Dermis blood vessel endothelial cell (primary cell): ENCODE results near the gene TSPEAR. TPM values are rescaled to one million over a fixed set of nuclear protein-coding genes. Genes with fewer than 3 reads are reported as not detected.
"Not testable (repeated sequence)": the region's sequence is repeated elsewhere in the genome, so short reads cannot be mapped to it uniquely, and the experiment has no call there.

Experiments used
- DNase-seq: peaks from one replicate; pipeline ENCODE4 v3.0.0; 2010
- total RNA-seq: library from RNA; depleted of rRNA; stranded (reverse); fragments of >200 nt; gene quantifications from 2 replicates; pipeline ENCODE4 v1.2.3, GENCODE V29; 2014

The TSPEAR gene
- total RNA-seq, 1 donor from 2014 or later = 1.0 TPM

DNA sequence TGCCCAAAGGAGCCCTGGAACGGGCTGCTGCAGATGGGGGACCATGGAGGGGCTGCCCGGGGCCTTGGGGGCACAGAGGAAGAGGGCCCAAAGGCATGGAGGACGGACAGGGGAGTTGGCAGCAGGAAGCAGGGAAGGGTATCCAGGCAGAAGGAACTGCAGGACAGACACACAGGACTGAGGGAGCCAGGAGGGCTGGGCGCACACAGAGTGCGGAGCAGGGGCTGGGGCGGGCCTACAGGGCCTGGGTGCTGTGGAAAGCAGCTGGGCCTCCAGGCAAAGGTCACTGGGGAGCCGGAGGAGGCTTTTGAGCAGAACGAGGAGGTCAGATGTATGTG, 199.5 kb downstream of the TSPEAR start:
- DNase-seq = no peak

DNA sequence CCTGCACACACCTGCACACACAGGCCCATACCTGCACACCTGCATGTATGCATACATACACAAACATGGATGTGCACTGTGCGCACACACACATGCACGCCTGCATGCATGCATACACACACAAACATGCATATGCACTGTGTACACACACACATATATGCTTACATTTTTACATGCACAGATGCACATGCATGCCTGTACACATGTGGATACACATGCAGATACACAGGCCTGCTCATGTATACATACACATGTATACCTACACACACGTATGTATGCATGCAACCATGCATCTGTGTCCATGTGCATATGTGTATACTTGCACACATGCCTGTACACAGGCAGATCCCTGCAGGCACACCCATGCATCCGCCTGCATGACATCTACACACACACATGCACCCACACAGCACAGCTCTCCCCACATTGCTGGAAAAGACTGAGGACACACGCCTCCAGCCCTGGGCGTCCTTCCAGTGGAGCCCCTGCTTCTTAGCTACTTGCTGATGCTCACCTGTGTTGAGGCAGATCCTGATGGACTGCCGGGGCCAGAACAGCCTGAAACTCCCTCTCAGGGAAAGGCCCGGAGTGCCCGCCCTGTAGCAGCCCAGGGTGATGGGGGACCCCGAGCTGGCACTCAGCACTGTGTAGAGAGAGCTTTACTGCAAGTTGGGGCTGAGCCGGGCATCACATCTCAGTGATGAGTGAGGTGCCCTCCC, 200.0 kb downstream of the TSPEAR start:
- DNase-seq = no peak

DNA sequence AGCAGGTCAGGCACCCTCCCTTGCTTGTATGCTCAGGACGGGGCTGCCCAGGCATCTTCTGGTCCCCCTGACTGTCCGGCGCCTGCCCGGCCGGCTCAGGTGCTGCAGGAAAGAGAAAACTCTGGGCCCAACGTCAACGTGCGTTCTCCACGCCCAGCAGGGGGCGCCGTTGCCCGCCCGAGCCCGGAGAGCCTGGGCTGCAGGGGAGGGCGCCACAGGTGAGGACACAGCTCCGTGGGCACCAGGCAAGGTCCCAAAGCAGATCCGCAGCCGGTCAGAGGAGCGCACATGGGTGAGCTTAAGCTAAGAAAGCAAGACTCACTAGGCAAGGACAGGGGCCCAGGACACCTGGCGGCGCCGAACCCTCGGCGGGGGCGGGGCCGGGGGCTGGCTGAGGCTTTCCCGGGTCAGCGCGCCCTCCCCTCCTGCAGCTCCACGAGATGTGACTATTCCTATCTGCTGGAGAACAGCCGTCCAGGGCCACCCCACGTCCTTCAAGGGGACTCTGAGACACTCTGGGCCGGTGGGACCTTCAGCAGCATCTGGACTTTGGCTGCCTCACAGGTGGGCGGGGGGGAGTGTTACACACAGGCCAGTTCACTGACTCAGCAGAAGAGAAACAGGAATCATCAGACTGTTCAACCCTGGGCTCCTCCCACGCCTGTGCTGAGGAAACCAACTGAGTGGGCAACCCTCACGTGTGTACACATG, 200.7 kb downstream of the TSPEAR start:
- peak; percentile 72 for DNase-seq

DNA sequence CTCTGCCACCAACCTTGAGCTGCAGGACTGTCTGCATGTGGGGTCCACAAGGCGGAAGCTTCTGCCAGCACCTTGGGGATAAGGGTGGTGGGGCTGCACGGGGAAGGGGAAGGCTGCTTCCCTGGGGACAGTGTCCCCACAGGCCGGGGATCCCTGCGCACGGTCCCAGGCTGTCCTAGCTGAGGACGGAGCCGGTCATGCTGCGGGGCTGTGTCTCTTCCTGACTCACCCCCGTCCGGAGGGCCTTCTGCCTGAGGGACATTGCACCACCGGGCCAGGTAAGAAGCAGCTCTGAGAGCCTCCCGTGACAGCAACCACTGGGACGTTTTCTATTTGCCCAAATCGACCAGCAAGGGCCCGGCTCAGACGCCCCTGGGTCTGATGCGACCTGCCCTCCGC, 201.3 kb downstream of the TSPEAR start:
- DNase-seq = no peak

DNA sequence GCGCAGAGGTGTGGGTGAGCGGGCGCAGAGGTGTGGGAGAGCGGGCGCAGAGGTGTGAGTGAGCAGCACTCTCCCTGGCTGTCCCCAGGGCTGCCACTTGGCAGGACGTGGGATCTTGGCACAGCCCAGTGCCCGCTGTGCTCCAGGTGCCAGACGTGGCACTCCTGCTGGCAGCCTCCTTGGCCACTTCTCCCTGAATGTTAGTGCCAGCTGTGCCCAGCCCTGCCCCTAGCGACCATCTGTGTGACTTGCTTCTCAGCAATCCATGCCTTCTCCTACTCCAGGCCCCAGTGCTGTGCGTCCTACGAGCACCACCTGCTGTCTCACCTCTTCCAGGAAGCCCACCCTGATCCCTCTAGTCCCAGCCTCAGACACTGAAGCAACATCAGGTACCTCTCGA, 201.8 kb downstream of the TSPEAR start:
- peak; percentile 6 for DNase-seq

DNA sequence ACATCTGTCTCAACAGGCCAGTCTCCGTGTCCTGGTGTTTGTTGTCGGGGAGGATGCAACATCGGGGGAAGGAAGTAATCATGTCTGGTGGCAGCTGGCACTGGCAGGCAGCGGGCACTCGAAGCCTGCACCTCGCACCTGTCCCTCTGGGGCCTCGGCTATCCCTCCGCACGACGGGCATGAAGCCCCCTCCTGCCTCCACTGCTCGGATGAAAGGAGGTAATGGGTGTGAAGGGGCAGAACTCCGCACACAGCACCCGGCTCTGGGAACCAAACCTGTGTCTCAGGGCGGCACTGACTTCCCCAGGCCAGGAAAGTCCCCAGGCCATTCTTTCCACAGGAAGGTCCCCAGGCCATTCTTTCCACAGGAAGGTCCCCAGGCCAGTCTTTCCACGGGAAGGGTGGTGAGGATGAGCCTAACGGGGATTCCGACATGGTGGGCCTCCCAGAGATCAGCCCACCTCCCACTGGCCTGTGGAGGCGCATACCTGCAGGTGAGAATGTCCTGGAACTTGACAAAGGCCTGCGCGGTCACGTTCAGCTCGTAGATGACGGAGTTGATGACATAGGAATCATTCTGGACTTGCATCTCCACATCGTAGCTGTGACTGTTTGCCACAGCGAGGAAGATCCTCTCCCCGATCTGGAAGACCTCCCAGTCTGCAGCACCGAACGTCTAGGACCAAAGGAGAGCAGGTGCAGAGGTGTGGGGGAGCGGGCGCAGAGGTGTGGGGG, 202.5 kb downstream of the TSPEAR start:
- DNase-seq = no peak

DNA sequence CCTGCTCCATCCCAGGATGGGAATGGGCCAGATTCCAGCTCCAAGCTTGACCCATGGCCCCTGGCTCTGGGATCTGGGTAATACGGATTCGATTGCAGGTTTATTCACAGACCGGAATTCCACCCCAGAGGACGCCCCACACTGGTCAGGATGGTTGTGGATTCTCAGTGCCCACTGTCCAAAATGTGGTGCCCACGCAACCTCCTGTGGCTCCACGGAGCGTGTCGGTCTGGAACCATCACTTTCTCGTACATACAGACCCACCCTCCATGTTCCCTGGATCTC, 203.0 kb downstream of the TSPEAR start:
- no peak for DNase-seq

DNA sequence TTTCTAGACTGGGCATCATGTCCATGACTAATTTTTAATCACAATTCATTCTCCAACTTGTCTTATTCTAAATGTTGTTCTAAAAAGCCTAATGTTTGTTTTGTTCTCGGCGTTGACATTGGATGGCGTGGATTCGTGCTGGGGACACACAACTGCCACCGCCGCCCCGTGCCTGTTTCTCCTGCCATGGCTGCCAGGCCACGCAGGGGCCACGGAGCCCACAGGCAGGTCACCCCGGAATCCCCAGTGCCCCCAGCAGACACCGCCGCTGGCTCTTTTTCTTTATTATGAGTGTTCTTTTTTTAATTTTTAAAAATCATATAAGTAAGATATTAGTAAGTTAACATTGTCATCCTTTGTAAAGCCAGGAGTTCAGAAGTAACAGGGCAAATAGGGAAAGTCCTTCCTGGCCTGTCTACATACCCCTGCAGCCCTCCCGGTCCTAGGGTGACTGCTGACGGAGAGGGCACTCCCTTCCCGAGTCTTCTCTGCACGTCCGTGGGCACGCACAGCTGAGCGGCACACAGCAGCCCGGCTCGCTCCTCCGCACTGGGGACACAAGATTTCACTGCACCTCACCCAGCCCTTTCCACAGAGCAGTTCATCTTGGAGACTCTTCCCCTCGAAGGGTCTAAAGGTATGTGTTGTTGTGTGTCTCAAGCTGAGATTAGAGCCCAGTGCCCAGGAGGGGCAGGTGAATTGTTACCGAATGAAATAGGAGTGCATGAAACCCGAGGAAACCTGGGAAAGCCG, 203.5 kb downstream of the TSPEAR start:
- no peak for DNase-seq

DNA sequence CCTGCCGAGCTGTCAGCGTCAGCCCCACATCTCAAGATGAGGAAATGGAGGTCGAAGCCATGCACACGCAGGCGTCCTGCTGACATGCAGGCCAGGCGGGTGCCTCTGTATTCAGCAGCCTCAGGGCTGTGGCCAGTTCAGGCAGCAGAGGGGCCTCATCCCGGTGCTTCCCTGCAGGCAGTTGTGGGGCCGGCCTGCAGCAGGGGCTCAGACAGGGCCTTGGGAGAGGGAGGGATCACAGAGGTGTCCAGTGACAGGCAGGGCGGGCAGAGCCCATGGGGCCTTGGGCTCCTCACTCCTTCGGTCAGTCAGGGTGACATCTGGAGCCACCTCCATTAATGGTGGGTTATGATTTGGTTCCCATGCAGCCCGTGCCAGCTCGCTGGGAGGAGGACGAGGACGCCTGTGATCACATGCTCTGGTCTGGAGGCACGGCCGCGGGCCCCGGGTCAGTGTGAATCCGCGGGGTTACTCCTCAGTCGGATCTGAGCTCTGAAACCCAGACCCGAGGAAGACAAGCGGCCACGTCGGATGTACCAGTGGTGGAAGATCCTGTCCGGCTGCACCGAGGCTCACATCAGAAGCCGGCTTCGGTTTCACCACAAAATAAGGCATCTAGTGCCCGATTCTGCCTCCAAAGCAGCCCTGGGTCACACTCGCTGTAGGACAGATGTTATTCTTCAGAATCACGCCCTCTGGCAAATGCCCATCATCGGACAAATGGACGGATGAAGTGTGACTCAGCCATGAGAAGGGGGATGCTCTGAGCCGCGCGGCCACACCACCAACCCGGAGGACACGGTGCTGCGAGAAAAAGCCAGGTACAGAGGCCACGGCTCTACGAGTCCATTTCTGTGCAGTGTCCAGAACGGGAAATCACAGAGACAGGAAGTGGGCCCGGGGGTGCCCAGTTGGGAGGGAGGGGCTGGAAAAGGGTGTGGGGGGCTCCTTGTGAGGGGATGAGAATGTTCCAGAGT, 204.8 kb downstream of the TSPEAR start:
- no peak for DNase-seq

DNA sequence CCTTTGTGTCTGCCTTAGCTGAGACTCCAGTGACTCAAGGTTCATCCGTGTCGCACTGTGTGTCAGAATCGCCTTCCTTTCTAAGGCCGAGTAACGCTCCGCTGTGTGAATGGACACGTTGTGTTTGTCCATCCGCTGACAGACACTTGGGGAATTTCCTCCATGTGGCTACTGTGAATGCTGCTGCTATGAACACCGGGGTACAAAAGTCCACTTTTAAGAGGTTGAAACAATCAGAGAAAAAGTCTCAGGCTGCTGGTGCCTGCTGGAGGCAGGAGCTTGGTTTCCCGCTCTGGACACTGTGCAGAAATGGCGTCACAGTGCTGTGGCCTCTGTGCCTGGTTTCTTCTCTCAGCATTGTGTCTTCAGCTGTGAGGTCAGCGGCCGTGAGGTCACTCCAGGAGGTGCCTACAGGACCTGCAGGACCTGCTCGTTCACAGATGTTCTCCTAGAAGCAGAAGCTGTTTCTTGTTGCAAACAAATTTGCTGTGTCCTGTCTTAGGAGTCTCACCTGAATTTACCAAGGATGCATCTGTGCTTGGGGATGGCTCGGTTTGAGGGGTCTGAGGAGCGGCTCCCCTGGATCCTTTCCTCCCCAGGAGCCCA, 205.6 kb downstream of the TSPEAR start:
- peak; percentile 13 for DNase-seq

DNA sequence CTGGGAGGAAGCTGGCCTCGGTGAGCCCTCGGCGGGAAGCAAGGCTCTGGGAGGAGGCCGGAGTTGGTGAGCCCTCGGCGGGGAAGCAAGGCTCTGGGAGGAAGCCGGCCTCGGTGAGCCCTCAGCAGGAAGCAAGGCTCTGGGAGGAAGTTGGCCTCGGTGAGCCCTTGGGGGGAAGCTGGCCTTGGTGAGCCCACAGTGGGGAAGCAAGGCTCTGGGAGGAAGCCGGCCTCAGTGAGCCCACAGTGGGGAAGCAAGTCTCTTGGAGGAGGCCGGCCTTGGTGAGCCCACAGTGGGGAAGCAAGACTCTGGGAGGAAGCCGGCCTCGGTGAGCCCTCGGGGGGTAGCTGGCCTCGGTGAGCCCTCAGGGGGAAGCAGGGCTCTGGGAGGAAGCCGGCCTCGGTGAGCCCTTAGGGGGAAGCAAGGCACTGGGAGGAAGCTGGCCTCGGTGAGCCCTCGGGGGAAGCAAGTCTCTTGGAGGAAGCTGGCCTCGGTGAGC, 207.4 kb downstream of the TSPEAR start:
- no peak for DNase-seq

DNA sequence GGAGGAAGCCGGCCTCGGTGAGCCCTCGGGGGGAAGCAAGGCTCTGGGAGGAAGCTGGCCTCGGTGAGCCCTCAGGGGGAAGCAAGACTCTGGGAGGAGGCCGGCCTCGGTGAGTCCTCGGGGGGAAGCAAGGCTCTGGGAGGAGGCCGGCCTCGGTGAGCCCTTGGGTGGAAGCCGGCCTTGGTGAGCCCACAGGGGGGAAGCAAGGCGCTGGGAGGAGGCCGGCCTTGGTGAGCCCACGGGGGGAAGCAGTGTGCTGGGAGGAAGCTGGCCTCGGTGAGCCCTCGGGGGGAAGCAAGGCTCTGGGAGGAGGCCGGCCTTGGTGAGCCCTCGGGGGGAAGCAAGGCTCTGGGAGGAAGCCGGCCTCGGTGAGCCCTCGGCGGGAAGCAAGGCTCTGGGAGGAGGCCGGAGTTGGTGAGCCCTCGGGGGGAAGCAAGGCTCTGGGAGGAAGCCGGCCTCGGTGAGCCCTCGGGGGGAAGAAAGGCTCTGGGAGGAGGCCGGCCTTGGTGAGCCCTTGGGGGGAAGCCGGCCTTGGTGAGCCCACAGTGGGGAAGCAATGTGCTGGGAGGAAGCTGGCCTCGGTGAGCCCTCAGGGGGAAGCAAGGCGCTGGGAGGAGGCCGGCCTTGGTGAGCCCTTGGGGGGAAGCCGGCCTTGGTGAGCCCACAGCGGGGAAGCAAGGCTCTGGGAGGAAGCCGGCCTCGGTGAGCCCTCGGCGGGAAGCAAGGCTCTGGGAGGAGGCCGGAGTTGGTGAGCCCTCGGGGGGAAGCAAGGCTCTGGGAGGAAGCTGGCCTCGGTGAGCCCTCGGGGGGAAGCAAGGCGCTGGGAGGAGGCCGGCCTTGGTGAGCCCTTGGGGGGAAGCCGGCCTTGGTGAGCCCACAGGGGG, 208.1 kb downstream of the TSPEAR start:
- not testable (repeated sequence) for DNase-seq

DNA sequence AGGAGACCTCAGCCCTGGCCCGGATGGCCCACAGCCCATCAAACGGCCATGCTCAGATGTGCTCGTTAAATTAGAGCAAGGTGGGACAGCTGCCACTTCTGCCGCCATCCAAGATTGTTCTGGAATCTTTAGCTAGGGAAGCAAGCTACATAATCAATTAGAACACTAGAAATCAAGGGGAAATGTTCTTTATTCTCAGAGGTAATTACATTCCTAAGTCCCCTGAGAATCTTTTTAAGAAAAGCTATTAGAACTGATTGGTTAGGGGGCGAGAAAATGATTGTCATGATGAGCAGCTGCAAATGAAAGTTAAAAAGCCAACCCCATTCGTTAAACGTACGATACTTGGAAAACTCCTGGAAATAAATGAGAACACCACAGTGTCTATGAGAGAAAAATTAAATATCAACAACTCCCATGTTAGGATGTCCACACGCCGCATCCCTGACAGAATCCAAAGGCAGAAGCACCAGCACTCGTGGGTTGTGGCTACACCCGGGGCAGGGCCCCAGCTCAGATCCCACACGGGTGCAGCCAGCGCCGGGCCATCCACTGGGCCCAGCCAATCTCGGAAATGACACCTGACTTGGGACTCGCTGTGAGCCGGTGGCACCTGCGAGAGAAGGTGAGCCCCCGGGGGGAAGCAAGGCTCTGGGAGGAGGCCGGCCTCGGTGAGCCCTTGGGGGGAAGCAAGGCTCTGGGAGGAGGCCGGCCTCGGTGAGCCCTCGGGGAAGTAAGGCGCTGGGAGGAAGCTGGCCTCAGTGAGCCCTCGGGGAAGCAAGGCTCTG, 209.0 kb downstream of the TSPEAR start:
- no peak for DNase-seq

DNA sequence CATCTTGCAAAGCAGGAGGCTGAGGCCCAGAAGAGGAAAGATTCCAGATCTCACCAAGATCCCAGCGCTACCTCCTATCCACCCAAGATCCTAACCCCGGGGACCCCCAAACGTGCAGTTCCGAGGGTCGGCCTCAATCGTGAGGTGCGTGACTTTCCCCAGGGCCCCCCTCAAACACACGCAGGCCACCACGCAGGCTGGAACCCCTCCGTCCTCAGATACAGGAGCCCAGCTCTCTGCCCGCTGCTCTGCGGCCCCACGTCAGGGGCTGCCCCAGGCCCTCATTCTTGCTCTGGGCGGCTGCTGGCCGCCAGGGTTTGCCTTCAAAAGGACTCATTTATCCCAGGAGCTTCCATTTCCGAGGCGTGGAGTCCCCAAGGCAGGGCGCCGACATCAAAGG, 211.3 kb downstream of the TSPEAR start:
- no peak for DNase-seq

DNA sequence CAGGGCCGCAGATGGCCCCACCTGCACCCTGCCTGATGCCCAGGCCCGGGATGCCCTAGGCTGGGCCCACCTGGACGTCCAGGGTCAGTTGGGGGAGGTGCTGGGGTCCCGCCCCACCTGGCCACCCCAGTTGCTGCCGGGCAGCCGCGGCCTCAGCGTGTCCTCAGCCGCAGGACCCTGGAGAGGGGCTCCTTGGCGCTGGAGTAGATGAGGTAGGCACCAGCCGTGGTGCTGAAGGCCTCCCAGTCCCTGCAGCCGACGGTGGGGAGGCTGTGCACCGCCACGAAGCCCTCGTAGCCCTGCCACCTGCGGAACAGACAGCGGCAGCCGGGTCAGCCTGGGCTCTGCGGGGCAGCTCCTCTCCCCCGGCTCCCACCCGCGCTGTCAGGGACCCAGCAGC, 211.7 kb downstream of the TSPEAR start:
- DNase-seq = no peak

DNA sequence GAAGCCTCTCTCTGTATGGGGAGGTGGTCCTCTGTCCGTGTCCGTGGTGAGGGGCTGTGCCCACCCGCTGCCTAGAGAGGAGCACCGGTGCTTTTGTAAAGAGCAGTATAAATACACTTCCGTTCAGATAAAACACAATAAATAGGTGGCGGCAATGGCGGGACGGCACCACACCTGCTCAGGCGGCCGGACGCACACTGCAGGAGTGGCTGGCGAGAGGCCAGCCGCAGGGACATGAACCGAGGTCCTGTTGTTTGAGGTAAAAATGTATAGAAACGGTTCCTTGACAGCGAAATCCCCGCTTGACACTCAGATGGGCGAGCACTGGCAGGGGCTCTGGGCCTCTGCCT, 212.2 kb downstream of the TSPEAR start:
- DNase-seq = no peak

DNA sequence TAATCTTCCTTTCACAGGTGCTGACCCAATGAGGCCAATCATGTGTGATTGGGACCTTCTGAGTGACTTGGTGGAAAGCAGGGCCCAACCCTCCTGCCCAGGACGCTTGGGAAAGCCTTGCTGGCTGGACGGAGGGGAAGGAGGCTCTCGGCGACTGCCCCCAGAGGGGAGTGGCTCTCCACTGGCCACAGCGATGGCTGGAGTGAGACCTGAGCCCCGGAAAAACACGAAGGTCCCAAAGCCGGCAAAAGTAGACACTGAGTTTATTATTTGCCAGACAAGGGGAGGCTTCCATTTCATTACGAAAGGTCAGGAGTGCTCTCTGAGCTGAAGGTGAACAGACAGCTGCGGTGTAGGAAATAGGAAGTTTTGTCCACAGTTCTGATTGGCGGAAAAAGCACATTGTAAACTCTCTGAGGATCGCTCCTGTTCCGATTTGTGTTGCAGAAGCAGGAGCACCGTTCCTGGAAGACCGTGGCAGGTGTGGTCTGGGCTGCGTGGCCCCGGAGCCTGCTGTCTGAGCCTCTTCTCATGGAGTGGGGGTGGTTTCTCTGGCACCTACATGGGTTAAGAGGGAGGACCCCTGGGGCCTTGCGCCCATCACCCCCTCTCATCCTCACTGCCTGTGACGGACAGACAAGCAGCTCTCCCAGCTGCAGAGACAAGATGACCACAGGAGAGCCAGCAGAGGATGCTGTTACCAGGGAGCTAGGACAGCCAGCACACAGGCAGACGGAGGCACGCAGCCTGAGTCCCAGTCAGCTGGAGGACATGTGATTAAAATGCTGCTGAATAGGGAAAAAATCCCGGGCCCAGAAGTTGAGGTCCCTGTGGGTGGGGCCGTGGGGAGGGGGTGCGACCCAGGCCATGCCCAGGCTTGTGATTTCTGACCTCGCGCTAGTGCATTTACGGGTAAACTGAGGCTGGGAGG, 212.8 kb downstream of the TSPEAR start:
- no peak for DNase-seq

DNA sequence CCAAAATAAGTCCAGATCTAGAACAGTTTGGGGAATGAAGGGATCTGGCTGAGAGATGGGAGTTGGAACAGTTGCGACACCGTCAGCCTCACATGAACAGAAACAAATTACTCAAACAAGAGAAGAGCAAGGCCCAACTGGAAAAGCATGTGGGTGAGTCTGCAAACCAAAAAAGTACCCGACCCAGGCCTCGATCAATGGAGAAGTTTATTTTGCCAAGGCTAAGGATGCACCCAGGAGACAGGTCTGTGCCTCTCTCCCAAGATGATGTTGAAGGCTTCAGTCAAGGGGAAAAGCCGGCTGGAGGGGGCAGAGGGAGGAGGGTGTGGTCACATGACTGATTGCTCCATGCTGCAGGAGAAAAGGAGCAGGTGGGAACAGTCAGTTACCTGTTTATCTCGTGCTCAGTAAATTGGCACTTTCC, 213.7 kb downstream of the TSPEAR start:
- DNase-seq = no peak
